DOHH2 (cell line): ENCODE data around the gene ATG14.
"Not testable (repeated sequence)": the region's sequence is repeated elsewhere in the genome, so short reads cannot be mapped to it uniquely, and the experiment has no call there.

ENCODE experiments used
- H3F3A ChIP-seq: fragments of 200-600 bp; sonication (generic), shearing (Covaris generic); 2 replicates; pipeline ENCODE4 v1.6.0; 2016; ENCODE audit warnings: antibody characterized with exemption, mild to moderate bottlenecking; ENCODE audit not compliant: control insufficient read depth, insufficient read depth
- H3K27ac ChIP-seq: fragments of 200-600 bp; sonication (generic); 2 replicates; pipeline ENCODE4 v1.5.1; 2014; ENCODE audit warnings: low read depth, mild to moderate bottlenecking, low read length, moderate library complexity
- H3K27me3 ChIP-seq: fragments of 200-600 bp; sonication (generic); 2 replicates; pipeline ENCODE4 v1.6.1; 2014; ENCODE audit warnings: mild to moderate bottlenecking, low read length, mixed read lengths; ENCODE audit not compliant: control insufficient read depth
- H3K36me3 ChIP-seq: fragments of 200-600 bp; sonication (generic); 2 replicates; pipeline ENCODE4 v1.6.1; 2014; ENCODE audit warnings: mild to moderate bottlenecking, low read length, moderate library complexity, mixed read lengths; ENCODE audit not compliant: control insufficient read depth
- H3K4me1 ChIP-seq: fragments of 200-600 bp; sonication (generic); 2 replicates; pipeline ENCODE4 v1.6.1; 2014; ENCODE audit warnings: mild to moderate bottlenecking, low read length, mixed read lengths; ENCODE audit not compliant: control insufficient read depth
- H3K4me2 ChIP-seq: fragments of 200-600 bp; sonication (generic); 2 replicates; pipeline ENCODE4 v1.6.0; 2014; ENCODE audit warnings: mild to moderate bottlenecking, low read length, moderate library complexity
- H3K4me3 ChIP-seq: fragments of 200-600 bp; sonication (generic); 2 replicates; pipeline ENCODE4 v1.5.1; 2014; ENCODE audit warnings: mild to moderate bottlenecking, low read length, mixed read lengths
- H3K79me2 ChIP-seq: fragments of 200-600 bp; sonication (generic); 2 replicates; pipeline ENCODE4 v1.6.1; 2014; ENCODE audit warnings: mild to moderate bottlenecking, low read length, mixed read lengths; ENCODE audit not compliant: control insufficient read depth
- H3K9me2 ChIP-seq: fragments of 200-600 bp; sonication (generic); replicated peaks from 2 replicates; pipeline ENCODE4 v1.6.1; 2014; ENCODE audit warnings: mild to moderate bottlenecking, low read length, mixed read lengths; ENCODE audit not compliant: control insufficient read depth
- H3K9me3 ChIP-seq: fragments of 200-600 bp; sonication (generic); 2 replicates; pipeline ENCODE4 v1.6.1; 2014; ENCODE audit warnings: antibody characterized with exemption, low read length, mixed read lengths; ENCODE audit not compliant: control insufficient read depth, insufficient read depth
- H4K20me1 ChIP-seq: fragments of 200-600 bp; sonication (generic); 2 replicates; pipeline ENCODE4 v1.6.0; 2014; ENCODE audit warnings: low read depth, mild to moderate bottlenecking, antibody characterized with exemption, low read length, moderate library complexity; ENCODE audit not compliant: control insufficient read depth, insufficient read depth
- CTCF ChIP-seq: fragments of 200-600 bp; sonication (generic); IDR thresholded peaks from one replicate; pipeline ENCODE4 v1.5.1; 2014; ENCODE audit warnings: antibody characterized with exemption, mild to moderate bottlenecking, low read depth, low read length; ENCODE audit not compliant: poor library complexity, severe bottlenecking
- EZH2phosphoT487 ChIP-seq: fragments of 200-600 bp; sonication (generic); IDR thresholded peaks from 2 replicates; pipeline ENCODE4 v1.6.1; 2017; ENCODE audit warnings: borderline replicate concordance, mild to moderate bottlenecking, antibody characterized with exemption, low read length, moderate library complexity, mixed read lengths

ATG14 gene

GRCh38 chr14:55383541-55384140 is 28.0 kb downstream of the ATG14 start:
- Histone ChIP-seq H3K79me2 (no peaks in the 10 kb centered on the region), H3F3A (no peaks in the 10 kb centered on the region), H3K4me3 (no peak overlapping the region), H3K9me3 (no peaks in the 10 kb centered on the region), H3K4me1 (no peaks in the 10 kb centered on the region), H3K27me3 (no peaks in the 10 kb centered on the region), H4K20me1 (no peaks in the 10 kb centered on the region), H3K27ac (no peak overlapping the region), H3K4me2 (no peak overlapping the region), H3K9me2 (no peaks in the 10 kb centered on the region), H3K36me3 (peaks cover 3% of the 10 kb centered on the region; the same call in 1 of the 2 replicates)
- TF ChIP-seq CTCF (no peak), EZH2phosphoT487 (no peak)

GRCh38 chr14:55383056-55383466 is 28.6 kb downstream of the ATG14 start:
- not testable (repeated sequence) for H3K9me2 ChIP-seq, H4K20me1 ChIP-seq, H3K4me2 ChIP-seq, H3K9me3 ChIP-seq, H3K36me3 ChIP-seq, H3K27me3 ChIP-seq, H3F3A ChIP-seq, H3K4me3 ChIP-seq, H3K4me1 ChIP-seq, H3K79me2 ChIP-seq, H3K27ac ChIP-seq

- TF ChIP-seq EZH2phosphoT487 (no peak), CTCF (no peak)
- H3K27me3 ChIP-seq, result no peaks in the 10 kb centered on the region
- H3K9me3 ChIP-seq, result no peaks in the 10 kb centered on the region
- peaks cover 3% of the 10 kb centered on the region; the same call in 1 of the 2 replicates for H3K36me3 ChIP-seq
- H3K27ac ChIP-seq, result no peak overlapping the region
- no peaks in the 10 kb centered on the region for H3K79me2 ChIP-seq
- no peaks in the 10 kb centered on the region for H4K20me1 ChIP-seq
- no peaks in the 10 kb centered on the region for H3K9me2 ChIP-seq
- no peaks in the 10 kb centered on the region for H3F3A ChIP-seq
- no peak overlapping the region for H3K4me2 ChIP-seq
- H3K4me3 ChIP-seq, result no peak overlapping the region
- H3K4me1 ChIP-seq, result no peaks in the 10 kb centered on the region
Observed at GRCh38 chr14:55382483-55382882, 29.1 kb downstream of the ATG14 start.

DNA sequence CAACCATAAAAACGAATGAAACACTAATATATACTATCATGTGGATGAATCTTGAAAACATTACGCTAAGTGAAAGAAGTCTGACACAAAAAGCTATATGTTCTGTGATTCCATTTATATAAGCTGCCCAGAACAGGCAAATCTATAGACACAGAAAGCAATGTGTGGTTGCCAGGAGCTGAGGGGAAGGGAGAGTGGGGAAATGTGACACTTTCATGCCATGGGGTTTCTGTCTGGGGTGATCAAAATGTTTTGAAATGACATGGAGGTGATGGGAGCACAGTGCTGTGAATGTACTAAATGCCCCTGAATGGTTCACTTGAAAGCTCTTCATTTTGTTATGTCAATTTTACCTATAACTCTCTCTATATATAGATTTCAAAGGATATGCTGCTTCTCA is 30.1 kb downstream of the ATG14 start:
- H3K36me3 ChIP-seq, result peaks cover 3% of the 10 kb centered on the region; the same call in 1 of the 2 replicates
- H3K4me1 ChIP-seq, result no peaks in the 10 kb centered on the region
- no peak overlapping the region for H3K4me3 ChIP-seq
- no peaks in the 10 kb centered on the region for H3K9me2 ChIP-seq
- no peaks in the 10 kb centered on the region for H3K79me2 ChIP-seq
- H3K9me3 ChIP-seq, result no peaks in the 10 kb centered on the region
- no peaks in the 10 kb centered on the region for H3F3A ChIP-seq
- TF ChIP-seq CTCF (no peak), EZH2phosphoT487 (no peak)
- H4K20me1 ChIP-seq, result no peaks in the 10 kb centered on the region
- no peak overlapping the region for H3K4me2 ChIP-seq
- H3K27me3 ChIP-seq, result no peaks in the 10 kb centered on the region
- no peak overlapping the region for H3K27ac ChIP-seq
